Activated CD4-positive, alpha-beta T cell treated with anti-CD3 and anti-CD28 coated beads, Interleukin-2, amount 10 ng/mL, durations not matched to agents 7 days and 5 days (primary cell): ENCODE results near the gene NALCN. TPM values are rescaled to one million over a fixed set of nuclear protein-coding genes. Genes with fewer than 3 reads are reported as not detected.

Experiments used
- CTCF ChIA-PET: fragments of 350-600 bp; sonication (Branson Sonifier 250); formaldehyde crosslinking; loops from one replicate; lab custom pipeline; 2021; ENCODE audit warnings: antibody characterized with exemption; lab: Charles Lee
- POLR2A ChIA-PET: fragments of 350-600 bp; sonication (Branson Sonifier 250); formaldehyde crosslinking; loops from one replicate; lab custom pipeline; 2021; ENCODE audit warnings: antibody characterized with exemption; lab: Charles Lee
- DNase-seq: peaks from one replicate; pipeline ENCODE4 v3.0.0-alpha.2; 2020
- H3K27ac Mint-ChIP-seq: one replicate; pipeline ENCODE4 v1.8.0; 2021; ENCODE audit warnings: mild to moderate bottlenecking, moderate library complexity, mixed read lengths
- H3K27me3 Mint-ChIP-seq: one replicate; pipeline ENCODE4 v1.8.0; 2021; ENCODE audit warnings: mixed read lengths
- H3K36me3 Mint-ChIP-seq: one replicate; pipeline ENCODE4 v1.8.0; 2021; ENCODE audit warnings: low read depth, mixed read lengths
- H3K4me1 Mint-ChIP-seq: one replicate; pipeline ENCODE4 v1.8.0; 2021; ENCODE audit warnings: mixed read lengths
- H3K4me3 Mint-ChIP-seq: one replicate; pipeline ENCODE4 v1.8.0; 2021; ENCODE audit warnings: mild to moderate bottlenecking, moderate library complexity, mixed read lengths
- H3K9me3 Mint-ChIP-seq: one replicate; pipeline ENCODE4 v1.8.0; 2021; ENCODE audit warnings: mixed read lengths
- total RNA-seq, 2 experiments: library from RNA; stranded (reverse); gene quantifications; one replicate each; pipeline ENCODE4 v1.2.3, GENCODE V29; 2021

NALCN gene
- total RNA-seq, 2 experiments from 2014 or later: not detected

GRCh38 chr13:101140936-101141335, 275.4 kb downstream of the NALCN start:
- CTCF ChIA-PET: no interaction called here
- Mint-ChIP-seq H3K36me3 (no peaks in the 10 kb centered on the region), H3K4me3 (no peak overlapping the region), H3K27ac (no peak overlapping the region), H3K9me3 (no peaks in the 10 kb centered on the region), H3K4me1 (no peaks in the 10 kb centered on the region), H3K27me3 (peaks cover 18% of the 10 kb centered on the region)
- DNase-seq: no peak
- POLR2A ChIA-PET: no interaction called here

GRCh38 chr13:101140087-101140770, 276.1 kb downstream of the NALCN start:
- H3K27ac Mint-ChIP-seq: no peak overlapping the region
- H3K9me3 Mint-ChIP-seq: no peaks in the 10 kb centered on the region
- POLR2A ChIA-PET: no interaction called here
- H3K27me3 Mint-ChIP-seq: peaks cover 16% of the 10 kb centered on the region
- CTCF ChIA-PET: no interaction called here
- no peak for DNase-seq
- H3K36me3 Mint-ChIP-seq: no peaks in the 10 kb centered on the region
- no peak overlapping the region for H3K4me3 Mint-ChIP-seq
- no peaks in the 10 kb centered on the region for H3K4me1 Mint-ChIP-seq

- POLR2A ChIA-PET: no interaction called here
- no peak overlapping the region for H3K4me3 Mint-ChIP-seq
- H3K9me3 Mint-ChIP-seq: no peaks in the 10 kb centered on the region
- CTCF ChIA-PET: no interaction called here
- DNase-seq: no peak
- H3K27me3 Mint-ChIP-seq: peaks cover 16% of the 10 kb centered on the region
- no peaks in the 10 kb centered on the region for H3K36me3 Mint-ChIP-seq
- H3K27ac Mint-ChIP-seq: no peak overlapping the region
- H3K4me1 Mint-ChIP-seq: no peaks in the 10 kb centered on the region
These were observed 277.2 kb downstream of the NALCN start for GRCh38 chr13:101139081-101139480.

GRCh38 chr13:101127741-101128353, 288.5 kb downstream of the NALCN start:
- H3K36me3 Mint-ChIP-seq: no peaks in the 10 kb centered on the region
- DNase-seq: peak; percentile 37
- H3K4me3 Mint-ChIP-seq: no peak overlapping the region
- H3K27me3 Mint-ChIP-seq: peaks cover 13% of the 10 kb centered on the region
- H3K27ac Mint-ChIP-seq: no peak overlapping the region
- H3K4me1 Mint-ChIP-seq: no peaks in the 10 kb centered on the region
- CTCF ChIA-PET: interaction anchor here (0.5 to 1.1 kb wide), 3 partner anchors 146 to 700 kb away, joined by 3 to 4 read pairs (median 3); no protein-coding TSS in a partner anchor
- POLR2A ChIA-PET: interaction anchor here (0.6 kb wide), 1 partner anchor 408 kb away, joined by 6 read pairs; no protein-coding TSS in a partner anchor
- H3K9me3 Mint-ChIP-seq: no peaks in the 10 kb centered on the region

- Mint-ChIP-seq H3K9me3 (no peaks in the 10 kb centered on the region), H3K27me3 (peaks cover 1% of the 10 kb centered on the region), H3K4me1 (no peaks in the 10 kb centered on the region), H3K4me3 (no peak overlapping the region), H3K27ac (no peak overlapping the region), H3K36me3 (no peaks in the 10 kb centered on the region)
- CTCF ChIA-PET: no interaction called here
- POLR2A ChIA-PET: no interaction called here
- no peak for DNase-seq
These were observed 293.3 kb downstream of the NALCN start for GRCh38 chr13:101123028-101123427.

GRCh38 chr13:101121608-101122007, 294.7 kb downstream of the NALCN start:
- Mint-ChIP-seq H3K36me3 (no peaks in the 10 kb centered on the region), H3K4me1 (no peaks in the 10 kb centered on the region), H3K4me3 (no peak overlapping the region), H3K27me3 (peaks cover 4% of the 10 kb centered on the region), H3K27ac (no peak overlapping the region), H3K9me3 (no peaks in the 10 kb centered on the region)
- ChIA-PET CTCF (interaction anchor here (0.7 kb wide), 1 partner anchor 21 kb away, joined by 3 read pairs; no protein-coding TSS in a partner anchor), POLR2A (no interaction called here)
- no peak for DNase-seq

GRCh38 chr13:101120007-101120406, 296.3 kb downstream of the NALCN start:
- Mint-ChIP-seq H3K36me3 (no peaks in the 10 kb centered on the region), H3K4me1 (no peaks in the 10 kb centered on the region), H3K27me3 (peaks cover 4% of the 10 kb centered on the region), H3K9me3 (no peaks in the 10 kb centered on the region), H3K27ac (no peak overlapping the region), H3K4me3 (no peak overlapping the region)
- POLR2A ChIA-PET: no interaction called here
- CTCF ChIA-PET: no interaction called here
- no peak for DNase-seq

- H3K9me3 Mint-ChIP-seq: no peaks in the 10 kb centered on the region
- no peak overlapping the region for H3K4me3 Mint-ChIP-seq
- ChIA-PET CTCF (no interaction called here), POLR2A (no interaction called here)
- no peak for DNase-seq
- H3K4me1 Mint-ChIP-seq: no peaks in the 10 kb centered on the region
- H3K36me3 Mint-ChIP-seq: no peaks in the 10 kb centered on the region
- H3K27me3 Mint-ChIP-seq: peaks cover 4% of the 10 kb centered on the region
- no peak overlapping the region for H3K27ac Mint-ChIP-seq
These were observed 299.5 kb downstream of the NALCN start for GRCh38 chr13:101116826-101117225.

GRCh38 chr13:101116341-101116740, 300.0 kb downstream of the NALCN start:
- no peaks in the 10 kb centered on the region for H3K9me3 Mint-ChIP-seq
- DNase-seq: no peak
- POLR2A ChIA-PET: no interaction called here
- no peaks in the 10 kb centered on the region for H3K36me3 Mint-ChIP-seq
- H3K4me1 Mint-ChIP-seq: no peaks in the 10 kb centered on the region
- H3K4me3 Mint-ChIP-seq: no peak overlapping the region
- H3K27ac Mint-ChIP-seq: no peak overlapping the region
- H3K27me3 Mint-ChIP-seq: peaks cover 4% of the 10 kb centered on the region
- CTCF ChIA-PET: no interaction called here

GRCh38 chr13:101115762-101116171, 300.5 kb downstream of the NALCN start:
- no peaks in the 10 kb centered on the region for H3K9me3 Mint-ChIP-seq
- no peak for DNase-seq
- H3K27me3 Mint-ChIP-seq: peaks cover 4% of the 10 kb centered on the region
- H3K4me1 Mint-ChIP-seq: no peaks in the 10 kb centered on the region
- no peak overlapping the region for H3K27ac Mint-ChIP-seq
- no peak overlapping the region for H3K4me3 Mint-ChIP-seq
- POLR2A ChIA-PET: no interaction called here
- no peaks in the 10 kb centered on the region for H3K36me3 Mint-ChIP-seq
- CTCF ChIA-PET: no interaction called here

- POLR2A ChIA-PET: no interaction called here
- H3K27me3 Mint-ChIP-seq: no peaks in the 10 kb centered on the region
- H3K4me3 Mint-ChIP-seq: no peak overlapping the region
- H3K36me3 Mint-ChIP-seq: no peaks in the 10 kb centered on the region
- no peak overlapping the region for H3K27ac Mint-ChIP-seq
- no peaks in the 10 kb centered on the region for H3K9me3 Mint-ChIP-seq
- CTCF ChIA-PET: interaction anchor here (0.6 kb wide), 1 partner anchor 987 kb away, joined by 3 read pairs; no protein-coding TSS in a partner anchor
- DNase-seq: no peak
- H3K4me1 Mint-ChIP-seq: no peaks in the 10 kb centered on the region
These were observed 304.4 kb downstream of the NALCN start for GRCh38 chr13:101111894-101112293.

- Mint-ChIP-seq H3K4me1 (no peaks in the 10 kb centered on the region), H3K9me3 (peaks cover 5% of the 10 kb centered on the region), H3K4me3 (no peak overlapping the region), H3K27ac (no peak overlapping the region), H3K27me3 (peaks cover 8% of the 10 kb centered on the region), H3K36me3 (no peaks in the 10 kb centered on the region)
- DNase-seq: no peak
- ChIA-PET CTCF (no interaction called here), POLR2A (no interaction called here)
These were observed 307.3 kb downstream of the NALCN start for GRCh38 chr13:101109005-101109404.

- no peaks in the 10 kb centered on the region for H3K9me3 Mint-ChIP-seq
- no peak overlapping the region for H3K27ac Mint-ChIP-seq
- H3K36me3 Mint-ChIP-seq: no peaks in the 10 kb centered on the region
- ChIA-PET POLR2A (no interaction called here), CTCF (no interaction called here)
- DNase-seq: no peak
- H3K4me3 Mint-ChIP-seq: no peak overlapping the region
- peaks cover 15% of the 10 kb centered on the region for H3K27me3 Mint-ChIP-seq
- no peaks in the 10 kb centered on the region for H3K4me1 Mint-ChIP-seq
These were observed 317.4 kb downstream of the NALCN start for GRCh38 chr13:101098873-101099272.
